Measurements from ENCODE around the gene LPAR1.

The LPAR1 gene

DNA sequence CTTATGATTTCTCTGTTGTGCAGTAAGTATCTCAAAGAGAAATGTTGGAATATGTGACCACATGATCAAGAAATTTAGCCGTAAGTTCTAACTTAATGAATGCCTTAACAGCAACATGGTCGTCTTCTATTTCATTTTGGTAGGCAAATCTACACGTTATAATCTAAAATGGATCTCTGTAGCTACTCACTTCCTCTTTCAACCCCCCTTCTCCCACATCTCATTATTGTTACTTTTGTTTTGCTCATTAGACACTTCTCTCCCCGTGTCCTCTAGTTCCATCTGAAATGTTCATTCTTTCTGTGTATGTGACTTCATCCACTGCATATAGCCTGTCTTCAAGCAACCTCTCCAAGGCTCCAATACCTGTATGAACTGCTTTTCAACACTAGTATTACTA lies 27.1 kb upstream of the LPAR1 start:
- DNase-seq (ENCODE audit: low read depth in 1 of 2, low spot score in 1 of 2) = no peak
- H3K27me3 ChIP-seq (ENCODE audit: insufficient read depth, poor library complexity, severe bottlenecking) = no peaks in the 10 kb centered on the region
- TF ChIP-seq, protein P1, sequence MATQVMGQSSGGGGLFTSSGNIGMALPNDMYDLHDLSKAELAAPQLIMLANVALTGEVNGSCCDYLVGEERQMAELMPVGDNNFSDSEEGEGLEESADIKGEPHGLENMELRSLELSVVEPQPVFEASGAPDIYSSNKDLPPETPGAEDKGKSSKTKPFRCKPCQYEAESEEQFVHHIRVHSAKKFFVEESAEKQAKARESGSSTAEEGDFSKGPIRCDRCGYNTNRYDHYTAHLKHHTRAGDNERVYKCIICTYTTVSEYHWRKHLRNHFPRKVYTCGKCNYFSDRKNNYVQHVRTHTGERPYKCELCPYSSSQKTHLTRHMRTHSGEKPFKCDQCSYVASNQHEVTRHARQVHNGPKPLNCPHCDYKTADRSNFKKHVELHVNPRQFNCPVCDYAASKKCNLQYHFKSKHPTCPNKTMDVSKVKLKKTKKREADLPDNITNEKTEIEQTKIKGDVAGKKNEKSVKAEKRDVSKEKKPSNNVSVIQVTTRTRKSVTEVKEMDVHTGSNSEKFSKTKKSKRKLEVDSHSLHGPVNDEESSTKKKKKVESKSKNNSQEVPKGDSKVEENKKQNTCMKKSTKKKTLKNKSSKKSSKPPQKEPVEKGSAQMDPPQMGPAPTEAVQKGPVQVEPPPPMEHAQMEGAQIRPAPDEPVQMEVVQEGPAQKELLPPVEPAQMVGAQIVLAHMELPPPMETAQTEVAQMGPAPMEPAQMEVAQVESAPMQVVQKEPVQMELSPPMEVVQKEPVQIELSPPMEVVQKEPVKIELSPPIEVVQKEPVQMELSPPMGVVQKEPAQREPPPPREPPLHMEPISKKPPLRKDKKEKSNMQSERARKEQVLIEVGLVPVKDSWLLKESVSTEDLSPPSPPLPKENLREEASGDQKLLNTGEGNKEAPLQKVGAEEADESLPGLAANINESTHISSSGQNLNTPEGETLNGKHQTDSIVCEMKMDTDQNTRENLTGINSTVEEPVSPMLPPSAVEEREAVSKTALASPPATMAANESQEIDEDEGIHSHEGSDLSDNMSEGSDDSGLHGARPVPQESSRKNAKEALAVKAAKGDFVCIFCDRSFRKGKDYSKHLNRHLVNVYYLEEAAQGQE (IDR thresholded peaks at IDR 0.05; ENCODE audit: insufficient replicate concordance, low read depth) = no peak
- peak; percentile 79 for TF ChIP-seq SPI1 (IDR thresholded peaks at IDR 0.05; ENCODE audit: borderline replicate concordance, low read depth)
- H3K27ac ChIP-seq (replicated peaks) = no peak overlapping the region
- no peak overlapping the region for H3K4me3 ChIP-seq (replicated peaks; ENCODE audit: insufficient read depth, low read length)

DNA sequence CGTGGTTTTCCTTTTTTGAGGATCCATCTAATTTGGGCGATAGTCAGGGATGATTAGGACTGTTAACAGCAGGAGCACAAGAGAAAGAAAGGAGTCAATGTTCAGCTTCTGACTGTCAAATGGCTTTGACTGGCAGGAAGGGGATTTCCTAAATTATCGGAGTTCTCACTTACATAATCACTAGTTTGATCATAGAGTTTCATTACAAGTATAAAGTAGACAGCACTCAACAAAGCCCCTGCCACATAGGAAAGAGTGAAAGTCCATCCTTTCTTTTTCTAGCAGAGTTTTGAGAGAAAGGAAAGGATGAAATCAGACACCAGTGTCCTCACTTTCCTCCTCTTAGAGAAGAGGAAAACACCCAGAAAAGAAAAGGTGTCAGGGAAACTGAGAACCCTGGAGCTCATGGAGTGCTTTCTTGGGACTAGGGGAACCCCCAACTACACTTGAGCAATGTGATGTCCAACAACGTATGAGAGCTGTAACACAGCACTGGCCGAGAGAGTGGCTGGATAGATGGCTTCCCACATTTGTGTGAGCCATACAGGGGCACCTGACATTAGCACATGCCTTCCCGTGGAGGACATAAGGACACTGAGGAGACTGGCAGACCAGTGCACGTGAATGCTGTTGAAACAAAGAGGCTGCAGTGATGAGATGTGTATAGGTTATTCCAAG lies 26.0 kb upstream of the LPAR1 start:
- no peak for DNase-seq (ENCODE audit: low read depth in 1 of 2, low spot score in 1 of 2)
- H3K27me3 ChIP-seq (ENCODE audit: insufficient read depth, poor library complexity, severe bottlenecking) = no peaks in the 10 kb centered on the region
- TF ChIP-seq SPI1 (IDR thresholded peaks at IDR 0.05; ENCODE audit: borderline replicate concordance, low read depth) = no peak
- TF ChIP-seq GABPA (IDR thresholded peaks at IDR 0.05; ENCODE audit: low read depth) = no peak
- no peak for TF ChIP-seq POLR2AphosphoS5 (IDR thresholded peaks at IDR 0.05; ENCODE audit: low read depth)
- TF ChIP-seq, protein P2, sequence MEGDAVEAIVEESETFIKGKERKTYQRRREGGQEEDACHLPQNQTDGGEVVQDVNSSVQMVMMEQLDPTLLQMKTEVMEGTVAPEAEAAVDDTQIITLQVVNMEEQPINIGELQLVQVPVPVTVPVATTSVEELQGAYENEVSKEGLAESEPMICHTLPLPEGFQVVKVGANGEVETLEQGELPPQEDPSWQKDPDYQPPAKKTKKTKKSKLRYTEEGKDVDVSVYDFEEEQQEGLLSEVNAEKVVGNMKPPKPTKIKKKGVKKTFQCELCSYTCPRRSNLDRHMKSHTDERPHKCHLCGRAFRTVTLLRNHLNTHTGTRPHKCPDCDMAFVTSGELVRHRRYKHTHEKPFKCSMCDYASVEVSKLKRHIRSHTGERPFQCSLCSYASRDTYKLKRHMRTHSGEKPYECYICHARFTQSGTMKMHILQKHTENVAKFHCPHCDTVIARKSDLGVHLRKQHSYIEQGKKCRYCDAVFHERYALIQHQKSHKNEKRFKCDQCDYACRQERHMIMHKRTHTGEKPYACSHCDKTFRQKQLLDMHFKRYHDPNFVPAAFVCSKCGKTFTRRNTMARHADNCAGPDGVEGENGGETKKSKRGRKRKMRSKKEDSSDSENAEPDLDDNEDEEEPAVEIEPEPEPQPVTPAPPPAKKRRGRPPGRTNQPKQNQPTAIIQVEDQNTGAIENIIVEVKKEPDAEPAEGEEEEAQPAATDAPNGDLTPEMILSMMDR (IDR thresholded peaks at IDR 0.05; ENCODE audit: insufficient read depth, low read length) = no peak
- TF ChIP-seq, protein P1 (IDR thresholded peaks at IDR 0.05; ENCODE audit: insufficient replicate concordance, low read depth) = no peak
- H3K4me3 ChIP-seq (replicated peaks; ENCODE audit: insufficient read depth, low read length) = no peak overlapping the region
- no peak overlapping the region for H3K27ac ChIP-seq (replicated peaks)

DNA sequence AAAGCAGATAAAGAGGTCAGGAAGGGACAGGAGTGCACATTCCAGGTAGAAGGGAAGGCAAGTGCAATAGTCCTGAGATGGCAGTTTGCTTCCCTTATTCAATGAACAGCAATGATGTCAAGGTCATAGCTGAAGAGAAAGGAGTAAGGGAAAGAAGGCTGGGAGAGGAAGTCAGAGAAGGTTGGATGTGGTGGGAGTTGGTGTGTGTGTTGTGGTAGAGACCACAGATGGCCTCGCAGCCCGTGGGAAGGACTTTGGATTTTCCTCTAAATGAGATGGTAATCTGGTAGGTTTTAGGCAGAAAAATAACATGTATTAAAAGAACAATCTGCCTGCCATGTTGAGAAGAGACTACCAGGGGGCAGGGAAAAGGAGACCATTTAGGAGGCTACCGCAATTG lies 25.1 kb upstream of the LPAR1 start:
- Histone ChIP-seq H3K27ac (replicated peaks) (no peak overlapping the region), H3K27me3 (ENCODE audit: insufficient read depth, poor library complexity, severe bottlenecking) (no peaks in the 10 kb centered on the region), H3K4me3 (replicated peaks; ENCODE audit: insufficient read depth, low read length) (no peak overlapping the region)
- DNase-seq (ENCODE audit: low read depth in 1 of 2, low spot score in 1 of 2) = no peak
- TF ChIP-seq, protein P2 (IDR thresholded peaks at IDR 0.05; ENCODE audit: insufficient read depth, low read length) = no peak
- TF ChIP-seq GABPA (IDR thresholded peaks at IDR 0.05; ENCODE audit: low read depth) (no peak), SPI1 (IDR thresholded peaks at IDR 0.05; ENCODE audit: borderline replicate concordance, low read depth) (no peak; the same call in 1 of the 2 replicates), POLR2AphosphoS5 (IDR thresholded peaks at IDR 0.05; ENCODE audit: low read depth) (no peak)
- TF ChIP-seq, protein P1 (IDR thresholded peaks at IDR 0.05; ENCODE audit: insufficient replicate concordance, low read depth) = no peak
